Measurements from ENCODE around the gene CSF1R. TPM values are rescaled to one million over a fixed set of nuclear protein-coding genes. Genes with fewer than 3 reads are reported as not detected.

Gene CSF1R
- total and polyA plus RNA-seq, 2 of the 4 experiments (the other 2 are of a cell fraction), result 0.14 to 0.36 TPM

DNA sequence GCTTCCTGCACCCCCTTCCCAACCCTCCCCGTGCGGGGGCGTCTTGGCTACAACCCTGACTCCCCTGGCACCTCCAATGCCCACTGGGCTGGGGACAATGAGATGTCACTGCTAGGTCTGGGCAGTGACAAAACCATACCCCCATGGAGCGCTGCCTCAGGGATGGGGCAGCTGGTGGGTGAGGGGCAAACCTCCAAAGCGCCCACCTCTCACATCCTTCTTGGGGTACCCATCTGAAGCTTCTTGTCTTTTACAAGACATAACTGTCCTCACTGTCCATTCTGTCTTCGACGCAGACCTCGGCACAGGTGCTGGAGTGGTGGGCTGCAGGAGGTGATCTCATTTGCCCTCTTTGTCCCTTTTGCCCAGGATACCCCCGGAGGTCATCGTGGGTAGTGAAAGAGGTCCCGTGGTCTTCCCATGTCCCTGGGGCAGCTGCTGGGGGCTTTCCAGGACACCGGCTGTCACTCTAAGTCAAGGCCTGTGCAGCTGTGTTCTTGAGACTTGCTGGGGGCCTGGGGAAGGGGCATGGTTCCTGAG, 27.8 kb upstream of the CSF1R start:
- Histone ChIP-seq H3K9me1 (ENCODE audit: insufficient read depth, low read length) (peaks cover 19% of the 10 kb centered on the region), H2AFZ (replicated peaks; ENCODE audit: low read length, poor library complexity) (peak overlapping the region; percentile 14), H3K18ac (ENCODE audit: low read depth, low read length) (no peak overlapping the region), H3K23ac (ENCODE audit: low read depth, low read length) (no peak overlapping the region), H3K14ac (replicated peaks; ENCODE audit: low read depth, low read length) (no peak overlapping the region), H3K4me2 (ENCODE audit: low read depth, low read length) (no peak overlapping the region), H2BK15ac (ENCODE audit: low read depth, low read length) (no peak overlapping the region), H2BK5ac (ENCODE audit: low read depth, low read length, poor library complexity, severe bottlenecking) (no peak overlapping the region), H3K56ac (ENCODE audit: extremely low read depth, insufficient read depth, low read length) (no peak overlapping the region), H3K27ac (ENCODE audit: insufficient read depth, low read length) (no peak overlapping the region), H2BK20ac (ENCODE audit: low read depth, low read length) (no peak overlapping the region), H3K27me3 (ENCODE audit: control insufficient read depth, insufficient read depth, low read length) (no peaks in the 10 kb centered on the region), H3K9ac (ENCODE audit: low read depth, low read length) (no peak overlapping the region), H3K4ac (ENCODE audit: low read depth, low read length) (no peak overlapping the region), H4K5ac (ENCODE audit: low read depth, low read length) (no peak overlapping the region), H2AK9ac (replicated peaks; ENCODE audit: low read depth, low read length, poor library complexity) (no peak overlapping the region), H4K20me1 (ENCODE audit: insufficient read depth, low read length) (peaks cover 4% of the 10 kb centered on the region; the same call in 1 of the 2 replicates), H2AK5ac (ENCODE audit: low read depth, low read length) (no peak overlapping the region), H3K4me3 (ENCODE audit: insufficient read depth, low read depth, low read length) (no peak overlapping the region), H4K91ac (ENCODE audit: insufficient read depth, low read depth, low read length) (no peak overlapping the region), H3K79me1 (ENCODE audit: low read depth in 1 of 2, low read length in 2 of 2) (0 out of 4 replicates have a peak, but pooled peaks cover 0 to 4% of the 10 kb centered on the region in 2 experiments), H2BK120ac (ENCODE audit: low read depth, low read length) (no peak overlapping the region), H3K36me3 (ENCODE audit: control insufficient read depth, insufficient read depth, low read length) (peaks cover 49% of the 10 kb centered on the region), H3K9me3 (ENCODE audit: control insufficient read depth, insufficient read depth, low read length) (no peaks in the 10 kb centered on the region), H3K4me1 (ENCODE audit: control insufficient read depth, insufficient read depth, low read length) (peaks cover 15% of the 10 kb centered on the region), H4K8ac (ENCODE audit: low read depth in 2 of 2, low read length in 2 of 2) (no peak overlapping the region)
- ChIA-PET CTCF (interaction anchor here (1.1 kb wide), 1 partner anchor 77 kb away, joined by 3 read pairs; no protein-coding TSS in a partner anchor), POLR2A (ENCODE audit: unreplicated experiment) (no interaction called here)
- in situ Hi-C loops (cut with MboI; ENCODE audit: low sequenced_read_pairs) (no loop called here), intact Hi-C loops (cut with micrococcal nuclease) (loop anchor here (5.0 to 10.0 kb wide), 2 partner anchors 47 to 279 kb away; no protein-coding TSS in a partner anchor), dilution Hi-C loops (cut with HindIII; ENCODE audit: low sequenced_read_pairs, unreplicated experiment) (no loop called here)
- ATAC-seq (ENCODE audit: low read depth), result no peak
- BruUV-seq (replicated peaks), result no TSS peak
- TF ChIP-seq POLR2A (IDR thresholded peaks at IDR 0.05; ENCODE audit: low read depth, low read length) (no peak), RAD21 (IDR thresholded peaks at IDR 0.05; ENCODE audit: low read length) (no peak), BHLHE40 (IDR thresholded peaks at IDR 0.05; ENCODE audit: low read depth, low read length) (no peak), NFE2L2 (IDR thresholded peaks at IDR 0.05; ENCODE audit: low read depth, low read length) (no peak), MXI1 (IDR thresholded peaks at IDR 0.05; ENCODE audit: borderline replicate concordance, low read depth, low read length) (no peak)
- TF ChIP-seq, protein P1, sequence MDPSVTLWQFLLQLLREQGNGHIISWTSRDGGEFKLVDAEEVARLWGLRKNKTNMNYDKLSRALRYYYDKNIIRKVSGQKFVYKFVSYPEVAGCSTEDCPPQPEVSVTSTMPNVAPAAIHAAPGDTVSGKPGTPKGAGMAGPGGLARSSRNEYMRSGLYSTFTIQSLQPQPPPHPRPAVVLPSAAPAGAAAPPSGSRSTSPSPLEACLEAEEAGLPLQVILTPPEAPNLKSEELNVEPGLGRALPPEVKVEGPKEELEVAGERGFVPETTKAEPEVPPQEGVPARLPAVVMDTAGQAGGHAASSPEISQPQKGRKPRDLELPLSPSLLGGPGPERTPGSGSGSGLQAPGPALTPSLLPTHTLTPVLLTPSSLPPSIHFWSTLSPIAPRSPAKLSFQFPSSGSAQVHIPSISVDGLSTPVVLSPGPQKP (IDR thresholded peaks at IDR 0.05; ENCODE audit: borderline replicate concordance, low read depth, low read length), result no peak
- no peak for DNase-seq
- 77% methylated on average over 3 of the region's 12 CpGs; no CpG with 5 or more reads in 1 of the 2 experiments for WGBS, 2 experiments (ENCODE audit: extremely low coverage in 2 of 2, insufficient read length in 1 of 2)
